OCI-LY3 (cell line): Measurements from ENCODE around the gene TMSB15A.

Source experiments
- CTCF ChIP-seq: fragments of 200-600, 300-600 bp; sonication (generic); IDR thresholded peaks from 2 replicates; pipeline ENCODE4 v1.5.1; 2014; ENCODE audit warnings: antibody characterized with exemption, low read length, low read depth
- EZH2phosphoT487 ChIP-seq: fragments of 200-600 bp; shearing (Covaris generic); IDR thresholded peaks from 2 replicates; pipeline ENCODE4 v1.6.1; 2018; ENCODE audit warnings: antibody characterized with exemption, mixed run types, low read depth

- TF ChIP-seq CTCF: no peak
- no peak for TF ChIP-seq EZH2phosphoT487
These were observed 44.0 kb upstream of the TMSB15A start for GRCh38 chrX:102560423-102561068.
